ENCODE measurements around the gene PDE4C.

Gene PDE4C

GRCh38 chr19:18198374-18198773 is 27.9 kb downstream of the PDE4C start:
- no peak for DNase-seq (ENCODE audit: low read depth)

GRCh38 chr19:18197941-18198340 is 28.3 kb downstream of the PDE4C start:
- DNase-seq (ENCODE audit: low read depth) = no peak

- DNase-seq (ENCODE audit: low read depth) = no peak
These were observed 28.9 kb downstream of the PDE4C start for GRCh38 chr19:18197306-18197705.

GRCh38 chr19:18196511-18196845 is 29.8 kb downstream of the PDE4C start:
- no peak for DNase-seq (ENCODE audit: low read depth)

GRCh38 chr19:18194554-18195238 is 31.5 kb downstream of the PDE4C start:
- no peak for DNase-seq (ENCODE audit: low read depth)

GRCh38 chr19:18194181-18194530 is 32.1 kb downstream of the PDE4C start:
- DNase-seq (ENCODE audit: low read depth) = no peak

- no peak for DNase-seq (ENCODE audit: low read depth)
These were observed 32.7 kb downstream of the PDE4C start for GRCh38 chr19:18193388-18194180.

- DNase-seq (ENCODE audit: low read depth) = peak; percentile 99
These were observed 33.4 kb downstream of the PDE4C start, which contains the start of gene MPV17L2 for GRCh38 chr19:18192673-18193387. TSS of gene MPV17L2 (plus strand) at chr19:18193218. CDS start at chr19:18193282, 64 bp downstream.

GRCh38 chr19:18191640-18192062 is 34.6 kb downstream of the PDE4C start:
- no peak for DNase-seq (ENCODE audit: low read depth)

- DNase-seq (ENCODE audit: low read depth) = no peak
These were observed 36.0 kb downstream of the PDE4C start for GRCh38 chr19:18190278-18190677.

- no peak for DNase-seq (ENCODE audit: low read depth)
These were observed 40.7 kb downstream of the PDE4C start for GRCh38 chr19:18185538-18185937.

- no peak for DNase-seq (ENCODE audit: low read depth)
These were observed 42.7 kb downstream of the PDE4C start for GRCh38 chr19:18183529-18183928.

GRCh38 chr19:18179957-18180356 is 46.3 kb downstream of the PDE4C start:
- DNase-seq (ENCODE audit: low read depth) = no peak

GRCh38 chr19:18176367-18177310 is 49.6 kb downstream of the PDE4C start:
- no peak for DNase-seq (ENCODE audit: low read depth)

- DNase-seq (ENCODE audit: low read depth) = no peak
These were observed 51.3 kb downstream of the PDE4C start for GRCh38 chr19:18174983-18175382.
